Measurements from ENCODE around the gene PSMD11. TPM values are rescaled to one million over a fixed set of nuclear protein-coding genes. Genes with fewer than 3 reads are reported as not detected.
A peak's percentile ranks its signal among the peaks of the same experiment; 100 is the strongest.

Gene PSMD11
- total RNA-seq, 1 donor from 2014 or later = 85.0 TPM

- H3K36me3 Mint-ChIP-seq (ENCODE audit: unreplicated experiment) = peaks cover 50% of the 10 kb centered on the region
- H3K27me3 Mint-ChIP-seq (ENCODE audit: unreplicated experiment) = no peaks in the 10 kb centered on the region
- no peak overlapping the region for H3K27ac Mint-ChIP-seq (ENCODE audit: unreplicated experiment)
- TF ChIP-seq CTCF (IDR thresholded peaks at IDR 0.05) = peak; percentile 62
- DNase-seq (ENCODE audit: extremely low spot score, unreplicated experiment) = no peak
- no peak overlapping the region for H3K4me3 Mint-ChIP-seq (ENCODE audit: unreplicated experiment)
- no peaks in the 10 kb centered on the region for H3K4me1 Mint-ChIP-seq (ENCODE audit: unreplicated experiment)
- H3K9me3 Mint-ChIP-seq (ENCODE audit: unreplicated experiment) = no peaks in the 10 kb centered on the region
These were observed 17.7 kb downstream of the PSMD11 start for GRCh38 chr17:32461853-32462617.

GRCh38 chr17:32463304-32463703 lies 19.0 kb downstream of the PSMD11 start:
- H3K36me3 Mint-ChIP-seq (ENCODE audit: unreplicated experiment) = peaks cover 49% of the 10 kb centered on the region
- no peaks in the 10 kb centered on the region for H3K9me3 Mint-ChIP-seq (ENCODE audit: unreplicated experiment)
- TF ChIP-seq CTCF (IDR thresholded peaks at IDR 0.05) = no peak
- H3K4me1 Mint-ChIP-seq (ENCODE audit: unreplicated experiment) = no peaks in the 10 kb centered on the region
- H3K27me3 Mint-ChIP-seq (ENCODE audit: unreplicated experiment) = no peaks in the 10 kb centered on the region
- no peak for DNase-seq (ENCODE audit: extremely low spot score, unreplicated experiment)
- no peak overlapping the region for H3K27ac Mint-ChIP-seq (ENCODE audit: unreplicated experiment)
- no peak overlapping the region for H3K4me3 Mint-ChIP-seq (ENCODE audit: unreplicated experiment)

GRCh38 chr17:32464374-32464773 lies 20.1 kb downstream of the PSMD11 start:
- Mint-ChIP-seq H3K4me1 (ENCODE audit: unreplicated experiment) (no peaks in the 10 kb centered on the region), H3K9me3 (ENCODE audit: unreplicated experiment) (no peaks in the 10 kb centered on the region), H3K4me3 (ENCODE audit: unreplicated experiment) (no peak overlapping the region), H3K36me3 (ENCODE audit: unreplicated experiment) (peaks cover 46% of the 10 kb centered on the region), H3K27me3 (ENCODE audit: unreplicated experiment) (no peaks in the 10 kb centered on the region), H3K27ac (ENCODE audit: unreplicated experiment) (no peak overlapping the region)
- no peak for DNase-seq (ENCODE audit: extremely low spot score, unreplicated experiment)
- TF ChIP-seq CTCF (IDR thresholded peaks at IDR 0.05) = no peak

- H3K36me3 Mint-ChIP-seq (ENCODE audit: unreplicated experiment) = peaks cover 41% of the 10 kb centered on the region
- no peak for TF ChIP-seq CTCF (IDR thresholded peaks at IDR 0.05)
- H3K4me3 Mint-ChIP-seq (ENCODE audit: unreplicated experiment) = no peak overlapping the region
- H3K27me3 Mint-ChIP-seq (ENCODE audit: unreplicated experiment) = no peaks in the 10 kb centered on the region
- DNase-seq (ENCODE audit: extremely low spot score, unreplicated experiment) = no peak
- no peak overlapping the region for H3K27ac Mint-ChIP-seq (ENCODE audit: unreplicated experiment)
- no peaks in the 10 kb centered on the region for H3K9me3 Mint-ChIP-seq (ENCODE audit: unreplicated experiment)
- no peaks in the 10 kb centered on the region for H3K4me1 Mint-ChIP-seq (ENCODE audit: unreplicated experiment)
These were observed 23.6 kb downstream of the PSMD11 start for GRCh38 chr17:32467949-32468348.

- no peak overlapping the region for H3K4me3 Mint-ChIP-seq (ENCODE audit: unreplicated experiment)
- H3K9me3 Mint-ChIP-seq (ENCODE audit: unreplicated experiment) = no peaks in the 10 kb centered on the region
- H3K27ac Mint-ChIP-seq (ENCODE audit: unreplicated experiment) = no peak overlapping the region
- TF ChIP-seq CTCF (IDR thresholded peaks at IDR 0.05) = no peak
- no peak for DNase-seq (ENCODE audit: extremely low spot score, unreplicated experiment)
- peaks cover 58% of the 10 kb centered on the region for H3K36me3 Mint-ChIP-seq (ENCODE audit: unreplicated experiment)
- no peaks in the 10 kb centered on the region for H3K27me3 Mint-ChIP-seq (ENCODE audit: unreplicated experiment)
- no peaks in the 10 kb centered on the region for H3K4me1 Mint-ChIP-seq (ENCODE audit: unreplicated experiment)
These were observed 26.3 kb downstream of the PSMD11 start for GRCh38 chr17:32470405-32471167.
